ENCODE measurements around the gene HLTF.

HLTF gene

DNA sequence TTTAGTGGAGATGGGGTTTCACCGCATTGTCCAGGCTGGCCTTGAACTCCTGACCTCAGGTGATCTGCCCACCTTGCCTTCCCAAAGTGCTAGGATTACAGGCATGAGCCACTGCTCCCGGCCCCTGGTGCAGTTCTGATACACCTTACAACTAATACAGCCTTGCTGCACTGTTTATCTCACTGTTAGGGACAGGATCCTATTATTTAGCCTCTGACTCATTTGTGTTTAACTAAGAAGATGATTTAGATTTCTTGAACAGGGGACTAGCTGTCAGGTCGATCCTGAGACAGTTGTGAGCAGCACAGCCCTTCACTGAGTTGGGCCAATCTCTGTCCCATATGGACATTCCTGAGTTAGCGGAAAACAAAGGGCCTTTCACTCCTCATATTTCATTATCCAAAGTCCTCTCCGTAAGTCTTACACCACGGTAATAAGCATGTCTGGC is 75.8 kb downstream of the HLTF start:
- no peak overlapping the region for H3K4me3 ChIP-seq (ENCODE audit: low read depth, low read length)
- no peak overlapping the region for H3K27ac ChIP-seq (ENCODE audit: extremely low read depth, low read depth, low read length)
- H3K9me3 ChIP-seq (ENCODE audit: control insufficient read depth, insufficient read depth, low read depth, low read length), result no peaks in the 10 kb centered on the region
- TF ChIP-seq, protein P1, sequence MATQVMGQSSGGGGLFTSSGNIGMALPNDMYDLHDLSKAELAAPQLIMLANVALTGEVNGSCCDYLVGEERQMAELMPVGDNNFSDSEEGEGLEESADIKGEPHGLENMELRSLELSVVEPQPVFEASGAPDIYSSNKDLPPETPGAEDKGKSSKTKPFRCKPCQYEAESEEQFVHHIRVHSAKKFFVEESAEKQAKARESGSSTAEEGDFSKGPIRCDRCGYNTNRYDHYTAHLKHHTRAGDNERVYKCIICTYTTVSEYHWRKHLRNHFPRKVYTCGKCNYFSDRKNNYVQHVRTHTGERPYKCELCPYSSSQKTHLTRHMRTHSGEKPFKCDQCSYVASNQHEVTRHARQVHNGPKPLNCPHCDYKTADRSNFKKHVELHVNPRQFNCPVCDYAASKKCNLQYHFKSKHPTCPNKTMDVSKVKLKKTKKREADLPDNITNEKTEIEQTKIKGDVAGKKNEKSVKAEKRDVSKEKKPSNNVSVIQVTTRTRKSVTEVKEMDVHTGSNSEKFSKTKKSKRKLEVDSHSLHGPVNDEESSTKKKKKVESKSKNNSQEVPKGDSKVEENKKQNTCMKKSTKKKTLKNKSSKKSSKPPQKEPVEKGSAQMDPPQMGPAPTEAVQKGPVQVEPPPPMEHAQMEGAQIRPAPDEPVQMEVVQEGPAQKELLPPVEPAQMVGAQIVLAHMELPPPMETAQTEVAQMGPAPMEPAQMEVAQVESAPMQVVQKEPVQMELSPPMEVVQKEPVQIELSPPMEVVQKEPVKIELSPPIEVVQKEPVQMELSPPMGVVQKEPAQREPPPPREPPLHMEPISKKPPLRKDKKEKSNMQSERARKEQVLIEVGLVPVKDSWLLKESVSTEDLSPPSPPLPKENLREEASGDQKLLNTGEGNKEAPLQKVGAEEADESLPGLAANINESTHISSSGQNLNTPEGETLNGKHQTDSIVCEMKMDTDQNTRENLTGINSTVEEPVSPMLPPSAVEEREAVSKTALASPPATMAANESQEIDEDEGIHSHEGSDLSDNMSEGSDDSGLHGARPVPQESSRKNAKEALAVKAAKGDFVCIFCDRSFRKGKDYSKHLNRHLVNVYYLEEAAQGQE (tag by site-specific recombination; IDR thresholded peaks at IDR 0.05), result no peak
- TF ChIP-seq ZNF626 (tag by site-specific recombination; IDR thresholded peaks at IDR 0.05) (no peak), BCL11B (tag by site-specific recombination; IDR thresholded peaks at IDR 0.05; ENCODE audit: low read depth) (no peak), GLI2 (tag by site-specific recombination; IDR thresholded peaks at IDR 0.05; ENCODE audit: borderline replicate concordance, low read depth) (no peak), ZNF19 (tag by site-specific recombination; IDR thresholded peaks at IDR 0.05; ENCODE audit: low read depth) (no peak), ZNF341 (tag by site-specific recombination; IDR thresholded peaks at IDR 0.05; ENCODE audit: low read depth) (no peak), ZNF433 (tag by site-specific recombination; IDR thresholded peaks at IDR 0.05; ENCODE audit: low read depth) (no peak), SETDB1 (IDR thresholded peaks at IDR 0.05; ENCODE audit: insufficient read length, low read length) (no peak), WT1 (tag by site-specific recombination; IDR thresholded peaks at IDR 0.05) (no peak), ZNF473 (tag by site-specific recombination; IDR thresholded peaks at IDR 0.05) (no peak), HOXA7 (CRISPR knock-in tag; IDR thresholded peaks at IDR 0.05; ENCODE audit: borderline replicate concordance) (no peak), ZNF521 (tag by site-specific recombination; IDR thresholded peaks at IDR 0.05) (no peak)
- TF ChIP-seq, protein P2, sequence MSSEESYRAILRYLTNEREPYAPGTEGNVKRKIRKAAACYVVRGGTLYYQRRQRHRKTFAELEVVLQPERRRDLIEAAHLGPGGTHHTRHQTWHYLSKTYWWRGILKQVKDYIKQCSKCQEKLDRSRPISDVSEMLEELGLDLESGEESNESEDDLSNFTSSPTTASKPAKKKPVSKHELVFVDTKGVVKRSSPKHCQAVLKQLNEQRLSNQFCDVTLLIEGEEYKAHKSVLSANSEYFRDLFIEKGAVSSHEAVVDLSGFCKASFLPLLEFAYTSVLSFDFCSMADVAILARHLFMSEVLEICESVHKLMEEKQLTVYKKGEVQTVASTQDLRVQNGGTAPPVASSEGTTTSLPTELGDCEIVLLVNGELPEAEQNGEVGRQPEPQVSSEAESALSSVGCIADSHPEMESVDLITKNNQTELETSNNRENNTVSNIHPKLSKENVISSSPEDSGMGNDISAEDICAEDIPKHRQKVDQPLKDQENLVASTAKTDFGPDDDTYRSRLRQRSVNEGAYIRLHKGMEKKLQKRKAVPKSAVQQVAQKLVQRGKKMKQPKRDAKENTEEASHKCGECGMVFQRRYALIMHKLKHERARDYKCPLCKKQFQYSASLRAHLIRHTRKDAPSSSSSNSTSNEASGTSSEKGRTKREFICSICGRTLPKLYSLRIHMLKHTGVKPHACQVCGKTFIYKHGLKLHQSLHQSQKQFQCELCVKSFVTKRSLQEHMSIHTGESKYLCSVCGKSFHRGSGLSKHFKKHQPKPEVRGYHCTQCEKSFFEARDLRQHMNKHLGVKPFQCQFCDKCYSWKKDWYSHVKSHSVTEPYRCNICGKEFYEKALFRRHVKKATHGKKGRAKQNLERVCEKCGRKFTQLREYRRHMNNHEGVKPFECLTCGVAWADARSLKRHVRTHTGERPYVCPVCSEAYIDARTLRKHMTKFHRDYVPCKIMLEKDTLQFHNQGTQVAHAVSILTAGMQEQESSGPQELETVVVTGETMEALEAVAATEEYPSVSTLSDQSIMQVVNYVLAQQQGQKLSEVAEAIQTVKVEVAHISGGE (tag by site-specific recombination; conservative IDR thresholded peaks at IDR 0.05; ENCODE audit: low read depth), result no peak
- H3K36me3 ChIP-seq (ENCODE audit: control insufficient read depth in 2 of 2, insufficient read depth in 1 of 2, low read length in 2 of 2), result peaks cover 0 to 63% of the 10 kb centered on the region in 2 experiments; a peak in 1 of 3 replicates
- POLR2A ChIA-PET, result no interaction called here
- CTCF ChIA-PET, result no interaction called here
- no peaks in the 10 kb centered on the region for H3K4me1 ChIP-seq (ENCODE audit: control insufficient read depth, insufficient read depth, low read length)

DNA sequence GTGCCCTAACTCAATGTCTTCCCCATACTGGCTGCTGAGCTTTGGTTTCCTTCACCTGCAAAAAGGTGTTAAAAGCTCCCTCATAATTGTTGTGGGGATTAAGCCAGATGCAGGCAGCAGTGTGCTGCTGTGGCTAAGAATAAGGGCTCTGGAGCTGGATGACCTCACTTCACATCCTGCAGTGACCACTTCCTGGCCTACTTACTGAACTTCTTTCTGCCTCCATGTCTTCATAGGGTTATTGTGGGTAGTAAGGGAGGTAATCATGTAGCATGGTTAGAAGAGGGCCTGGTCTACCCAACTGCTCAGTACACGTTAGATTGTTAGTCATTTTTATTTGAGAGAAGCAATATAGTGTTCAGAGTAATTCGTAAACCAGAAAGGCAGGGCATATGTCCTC is 76.6 kb downstream of the HLTF start:
- TF ChIP-seq, protein P3, sequence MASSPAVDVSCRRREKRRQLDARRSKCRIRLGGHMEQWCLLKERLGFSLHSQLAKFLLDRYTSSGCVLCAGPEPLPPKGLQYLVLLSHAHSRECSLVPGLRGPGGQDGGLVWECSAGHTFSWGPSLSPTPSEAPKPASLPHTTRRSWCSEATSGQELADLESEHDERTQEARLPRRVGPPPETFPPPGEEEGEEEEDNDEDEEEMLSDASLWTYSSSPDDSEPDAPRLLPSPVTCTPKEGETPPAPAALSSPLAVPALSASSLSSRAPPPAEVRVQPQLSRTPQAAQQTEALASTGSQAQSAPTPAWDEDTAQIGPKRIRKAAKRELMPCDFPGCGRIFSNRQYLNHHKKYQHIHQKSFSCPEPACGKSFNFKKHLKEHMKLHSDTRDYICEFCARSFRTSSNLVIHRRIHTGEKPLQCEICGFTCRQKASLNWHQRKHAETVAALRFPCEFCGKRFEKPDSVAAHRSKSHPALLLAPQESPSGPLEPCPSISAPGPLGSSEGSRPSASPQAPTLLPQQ (tag by site-specific recombination; IDR thresholded peaks at IDR 0.05), result no peak
- TF ChIP-seq MEIS1 (CRISPR knock-in tag; IDR thresholded peaks at IDR 0.05; ENCODE audit: borderline replicate concordance) (no peak), GLI2 (tag by site-specific recombination; IDR thresholded peaks at IDR 0.05; ENCODE audit: borderline replicate concordance, low read depth) (no peak), ZNF16 (tag by site-specific recombination; IDR thresholded peaks at IDR 0.05; ENCODE audit: low read depth) (no peak), ZNF394 (tag by site-specific recombination; IDR thresholded peaks at IDR 0.05; ENCODE audit: borderline replicate concordance) (no peak), MZF1 (tag by site-specific recombination; IDR thresholded peaks at IDR 0.05; ENCODE audit: borderline replicate concordance) (no peak), ZNF157 (tag by site-specific recombination; IDR thresholded peaks at IDR 0.05) (no peak), ZNF335 (tag by site-specific recombination; conservative IDR thresholded peaks at IDR 0.05) (no peak), ZNF561 (tag by site-specific recombination; IDR thresholded peaks at IDR 0.05; ENCODE audit: borderline replicate concordance) (no peak), ZNF621 (tag by site-specific recombination; IDR thresholded peaks at IDR 0.05) (no peak), ZNF747 (tag by site-specific recombination; IDR thresholded peaks at IDR 0.05) (no peak)
- TF ChIP-seq, protein P4, sequence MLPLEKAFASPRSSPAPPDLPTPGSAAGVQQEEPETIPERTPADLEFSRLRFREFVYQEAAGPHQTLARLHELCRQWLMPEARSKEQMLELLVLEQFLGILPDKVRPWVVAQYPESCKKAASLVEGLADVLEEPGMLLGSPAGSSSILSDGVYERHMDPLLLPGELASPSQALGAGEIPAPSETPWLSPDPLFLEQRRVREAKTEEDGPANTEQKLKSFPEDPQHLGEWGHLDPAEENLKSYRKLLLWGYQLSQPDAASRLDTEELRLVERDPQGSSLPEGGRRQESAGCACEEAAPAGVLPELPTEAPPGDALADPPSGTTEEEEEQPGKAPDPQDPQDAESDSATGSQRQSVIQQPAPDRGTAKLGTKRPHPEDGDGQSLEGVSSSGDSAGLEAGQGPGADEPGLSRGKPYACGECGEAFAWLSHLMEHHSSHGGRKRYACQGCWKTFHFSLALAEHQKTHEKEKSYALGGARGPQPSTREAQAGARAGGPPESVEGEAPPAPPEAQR (tag by site-specific recombination; IDR thresholded peaks at IDR 0.05), result no peak
- H3K4me3 ChIP-seq (ENCODE audit: low read depth, low read length), result no peak overlapping the region
- peaks cover 0 to 58% of the 10 kb centered on the region in 2 experiments; a peak in 1 of 3 replicates for H3K36me3 ChIP-seq (ENCODE audit: control insufficient read depth in 2 of 2, insufficient read depth in 1 of 2, low read length in 2 of 2)
- no peaks in the 10 kb centered on the region for H3K4me1 ChIP-seq (ENCODE audit: control insufficient read depth, insufficient read depth, low read length)
- ChIA-PET CTCF (interaction anchor here (0.6 kb wide), 1 partner anchor 45 kb away, joined by 3 read pairs; no protein-coding TSS in a partner anchor), POLR2A (no interaction called here)
- H3K9me3 ChIP-seq (ENCODE audit: control insufficient read depth, insufficient read depth, low read depth, low read length), result no peaks in the 10 kb centered on the region
- H3K27ac ChIP-seq (ENCODE audit: extremely low read depth, low read depth, low read length), result no peak overlapping the region
